OCI-LY7 (cell line): ENCODE measurements around the gene SEMA4B. TPM values are rescaled to one million over a fixed set of nuclear protein-coding genes. Genes with fewer than 3 reads are reported as not detected.

Source experiments
- BruUV-seq: library from RNA; stranded (reverse); fragments of 400-500 nt; replicated peaks from 2 replicates; lab custom pipeline; 2021; lab: Mats Ljungman, UMichigan
- CTCF ChIA-PET: fragments of 300-600 bp; sonication (Branson Sonifier 250); formaldehyde crosslinking; loops from one replicate; lab custom pipeline; 2022; ENCODE audit warnings: antibody characterized with exemption; ENCODE audit not compliant: unreplicated experiment; lab: Charles Lee
- POLR2A ChIA-PET: fragments of 300-600 bp; sonication (Branson Sonifier 250); formaldehyde crosslinking; loops from one replicate; lab custom pipeline; 2022; ENCODE audit warnings: antibody characterized with exemption; lab: Charles Lee
- DNase-seq: peaks from one replicate; pipeline ENCODE4 v3.0.0-alpha.2; 2015; ENCODE audit warnings: low spot score
- H2AFZ ChIP-seq: fragments of 200-600 bp; sonication (generic), shearing (Covaris generic); 2 replicates; pipeline ENCODE4 v1.6.1; 2014; ENCODE audit warnings: mild to moderate bottlenecking, antibody characterized with exemption, low read length, moderate library complexity
- H3K27ac ChIP-seq: fragments of 200-600 bp; sonication (generic); 2 replicates; pipeline ENCODE4 v1.5.1; 2014; ENCODE audit warnings: mixed run types, low read depth, mild to moderate bottlenecking, moderate library complexity, low read length, inconsistent platforms; ENCODE audit not compliant: poor library complexity, severe bottlenecking
- H3K36me3 ChIP-seq: fragments of 200-600 bp; sonication (generic); 2 replicates; pipeline ENCODE4 v1.6.1; 2014; ENCODE audit warnings: mild to moderate bottlenecking, antibody characterized with exemption, low read length, moderate library complexity, mixed read lengths; ENCODE audit not compliant: insufficient read depth
- H3K4me1 ChIP-seq: fragments of 200-600 bp; sonication (generic); 2 replicates; pipeline ENCODE4 v1.5.1; 2014; ENCODE audit warnings: mild to moderate bottlenecking, low read length; ENCODE audit not compliant: insufficient read depth, poor library complexity, severe bottlenecking
- H3K4me2 ChIP-seq: fragments of 200-600 bp; sonication (generic); 2 replicates; pipeline ENCODE4 v1.6.1; 2014; ENCODE audit warnings: mild to moderate bottlenecking, low read length
- H3K4me3 ChIP-seq: fragments of 200-600 bp; sonication (generic); 2 replicates; pipeline ENCODE4 v1.5.1; 2014; ENCODE audit warnings: mild to moderate bottlenecking, low read depth, low read length; ENCODE audit not compliant: poor library complexity, severe bottlenecking
- H3K79me2 ChIP-seq: fragments of 200-600 bp; sonication (generic); 2 replicates; pipeline ENCODE4 v1.6.1; 2016; ENCODE audit warnings: low read depth, mild to moderate bottlenecking, low read length, moderate library complexity, mixed read lengths; ENCODE audit not compliant: insufficient read depth
- H3K9me2 ChIP-seq: fragments of 200-600 bp; sonication (generic); 2 replicates; pipeline ENCODE4 v1.6.1; 2016; ENCODE audit warnings: mild to moderate bottlenecking, low read length, mixed read lengths; ENCODE audit not compliant: insufficient read depth
- H3K9me3 ChIP-seq: fragments of 200-600 bp; sonication (generic); 2 replicates; pipeline ENCODE4 v1.6.1; 2014; ENCODE audit warnings: mild to moderate bottlenecking, mixed run types, low read length, mixed read lengths
- H4K20me1 ChIP-seq: fragments of 200-600 bp; sonication (generic); 2 replicates; pipeline ENCODE4 v1.6.1; 2014; ENCODE audit warnings: mild to moderate bottlenecking, antibody characterized with exemption, low read length, moderate library complexity, mixed read lengths; ENCODE audit not compliant: insufficient read depth
- EZH2phosphoT487 ChIP-seq: fragments of 200-600 bp; sonication (generic); IDR thresholded peaks from 2 replicates; pipeline ENCODE4 v1.6.1; 2018; ENCODE audit warnings: low read depth, borderline replicate concordance, mild to moderate bottlenecking, mixed run types, antibody characterized with exemption, low read length, moderate library complexity, mixed read lengths
- intact Hi-C: fragments of 100-400 bp; cut with micrococcal nuclease; formaldehyde crosslinking; loops from one replicate; pipeline ENCODE4 v1.10.0; 2022; ENCODE audit not compliant: unreplicated experiment
- total RNA-seq, 2 experiments: library from RNA; depleted of rRNA in 1 of 2; stranded (reverse); fragments of >200 nt in 1 of 2; shearing (Covaris generic) in 1 of 2; gene quantifications; 2 replicates each; pipeline ENCODE4 v1.2.3, GENCODE V29; 2014 to 2022
- TF ChIP-seq, protein P1 (sequence below): fragments of 200-600 bp; sonication (generic); conservative IDR thresholded peaks from 2 replicates; pipeline ENCODE4 v1.5.1; 2014; ENCODE audit warnings: mild to moderate bottlenecking, antibody characterized with exemption, low read length, moderate library complexity, mixed read lengths

Gene SEMA4B
- total RNA-seq, 2 experiments from 2014 or later = 21.9 to 34.9 TPM

DNA sequence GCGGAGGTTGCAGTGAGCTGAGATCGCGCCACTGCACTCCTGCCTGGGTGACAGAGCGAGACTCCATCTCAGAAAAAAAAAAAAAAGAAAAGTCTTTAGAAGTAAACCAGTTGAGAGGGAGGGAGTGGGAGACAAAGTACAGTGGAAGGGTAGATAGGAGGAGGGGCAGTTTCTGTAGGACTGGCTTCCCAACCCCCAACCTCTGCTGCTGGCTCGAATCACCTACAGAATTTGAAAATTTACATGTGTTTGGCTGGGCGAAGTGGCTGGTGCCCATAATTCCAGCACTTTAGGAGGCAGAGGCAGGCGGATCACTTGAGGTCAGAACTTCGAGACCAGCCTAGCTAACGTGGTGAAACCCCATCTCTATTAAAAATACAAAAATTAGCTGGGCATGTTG lies 24.1 kb upstream of the SEMA4B start:
- peaks cover 8% of the 10 kb centered on the region for H3K4me1 ChIP-seq
- no peak overlapping the region for H2AFZ ChIP-seq
- ChIA-PET CTCF (no interaction called here), POLR2A (interaction anchor here (1.2 to 1.4 kb wide), 2 partner anchors 7 to 15 kb away, joined by 5 to 6 read pairs; no protein-coding TSS in a partner anchor)
- no peaks in the 10 kb centered on the region for H3K9me2 ChIP-seq
- no peaks in the 10 kb centered on the region for H4K20me1 ChIP-seq
- no peak for TF ChIP-seq EZH2phosphoT487
- TF ChIP-seq, protein P1, sequence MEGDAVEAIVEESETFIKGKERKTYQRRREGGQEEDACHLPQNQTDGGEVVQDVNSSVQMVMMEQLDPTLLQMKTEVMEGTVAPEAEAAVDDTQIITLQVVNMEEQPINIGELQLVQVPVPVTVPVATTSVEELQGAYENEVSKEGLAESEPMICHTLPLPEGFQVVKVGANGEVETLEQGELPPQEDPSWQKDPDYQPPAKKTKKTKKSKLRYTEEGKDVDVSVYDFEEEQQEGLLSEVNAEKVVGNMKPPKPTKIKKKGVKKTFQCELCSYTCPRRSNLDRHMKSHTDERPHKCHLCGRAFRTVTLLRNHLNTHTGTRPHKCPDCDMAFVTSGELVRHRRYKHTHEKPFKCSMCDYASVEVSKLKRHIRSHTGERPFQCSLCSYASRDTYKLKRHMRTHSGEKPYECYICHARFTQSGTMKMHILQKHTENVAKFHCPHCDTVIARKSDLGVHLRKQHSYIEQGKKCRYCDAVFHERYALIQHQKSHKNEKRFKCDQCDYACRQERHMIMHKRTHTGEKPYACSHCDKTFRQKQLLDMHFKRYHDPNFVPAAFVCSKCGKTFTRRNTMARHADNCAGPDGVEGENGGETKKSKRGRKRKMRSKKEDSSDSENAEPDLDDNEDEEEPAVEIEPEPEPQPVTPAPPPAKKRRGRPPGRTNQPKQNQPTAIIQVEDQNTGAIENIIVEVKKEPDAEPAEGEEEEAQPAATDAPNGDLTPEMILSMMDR = no peak
- no peak overlapping the region for H3K4me2 ChIP-seq
- H3K9me3 ChIP-seq = no peaks in the 10 kb centered on the region
- H3K27ac ChIP-seq = no peak overlapping the region
- BruUV-seq = no TSS peak
- intact Hi-C loops = no loop called here
- no peaks in the 10 kb centered on the region for H3K79me2 ChIP-seq
- no peak for DNase-seq
- no peak overlapping the region for H3K4me3 ChIP-seq
- no peaks in the 10 kb centered on the region for H3K36me3 ChIP-seq

DNA sequence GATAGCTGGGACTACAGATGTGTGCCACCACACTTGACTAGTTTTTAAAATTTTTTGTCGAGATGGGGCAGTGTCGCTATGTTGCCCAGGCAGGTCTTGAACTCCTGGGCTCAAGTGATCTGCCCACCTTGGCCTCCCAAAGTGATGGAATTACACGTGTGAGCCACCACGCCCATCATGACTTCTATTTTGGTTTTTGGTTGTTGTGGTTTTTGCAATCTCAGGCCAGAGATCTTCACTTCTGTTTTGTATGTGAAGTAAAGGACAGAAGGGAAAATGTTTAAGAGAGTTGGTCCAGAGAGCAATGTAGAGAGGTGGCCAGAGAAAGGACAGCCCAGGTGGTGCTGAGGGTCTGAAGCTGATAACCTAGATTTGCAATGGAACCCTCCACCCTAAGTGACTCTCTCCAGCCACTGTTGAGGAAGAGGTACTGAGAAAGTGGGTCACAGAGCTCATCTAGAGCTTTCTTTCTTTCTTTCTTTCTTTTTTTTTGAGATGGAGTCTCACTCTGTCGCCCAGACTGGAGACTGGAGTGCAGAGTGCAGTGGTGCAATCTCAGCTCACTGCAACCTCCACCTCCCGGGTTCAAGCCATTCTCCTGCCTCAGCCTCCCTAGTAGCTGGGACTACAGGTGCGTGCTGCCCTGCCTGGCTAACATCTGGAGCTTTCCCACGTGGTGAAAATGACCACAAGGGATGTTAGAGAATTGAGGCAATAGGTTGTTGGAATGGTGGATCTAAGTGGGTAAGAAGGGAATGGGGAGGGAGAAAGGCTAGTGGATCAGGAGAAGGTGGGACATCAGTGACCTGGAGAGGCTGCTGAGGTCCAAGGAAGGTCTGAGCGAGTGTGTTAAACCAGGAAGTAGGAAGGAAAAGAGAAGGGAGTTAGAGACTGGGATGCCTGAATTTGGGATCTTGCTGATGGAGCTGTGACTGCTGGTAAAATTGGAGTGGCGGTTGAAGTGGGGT lies 22.4 kb upstream of the SEMA4B start:
- H4K20me1 ChIP-seq = no peaks in the 10 kb centered on the region
- H2AFZ ChIP-seq = no peak overlapping the region
- intact Hi-C loops = no loop called here
- H3K4me1 ChIP-seq = peaks cover 10% of the 10 kb centered on the region
- CTCF ChIA-PET = interaction anchor here (1.0 kb wide), 1 partner anchor 10 kb away, joined by 3 read pairs; no protein-coding TSS in a partner anchor
- H3K4me3 ChIP-seq = no peak overlapping the region
- no TSS peak for BruUV-seq
- H3K9me2 ChIP-seq = no peaks in the 10 kb centered on the region
- TF ChIP-seq EZH2phosphoT487 = no peak
- TF ChIP-seq, protein P1 = no peak
- peak overlapping the region; percentile 5; the same call in 1 of the 2 replicates for H3K4me2 ChIP-seq
- DNase-seq = no peak
- POLR2A ChIA-PET = interaction anchor here (0.9 to 1.7 kb wide), 9 partner anchors 8 to 103 kb away, joined by 3 to 7 read pairs (median 4); partner anchors contain the start of gene SEMA4B
- H3K27ac ChIP-seq = no peak overlapping the region
- H3K36me3 ChIP-seq = no peaks in the 10 kb centered on the region
- H3K9me3 ChIP-seq = no peaks in the 10 kb centered on the region
- H3K79me2 ChIP-seq = no peaks in the 10 kb centered on the region
